Prostate gland (tissue), 2 donors: ENCODE data around the gene KDM4B.

Experiments
- CTCF ChIP-seq, 4 experiments: fragments of 200-600 bp in 2 of 4; fragments of 450-650 bp in 2 of 4; sonication (generic) in 2 of 4; IDR thresholded peaks; 1 replicate in 3 of 4; 2 replicates in 1 of 4; pipeline ENCODE4 v1.5.1; 2016 to 2019; ENCODE audit warnings: antibody characterized with exemption in 4 of 4, mild to moderate bottlenecking in 2 of 4, moderate library complexity in 2 of 4
- POLR2A ChIP-seq: fragments of 450-650 bp; IDR thresholded peaks from one replicate; pipeline ENCODE4 v1.6.1; 2016; ENCODE audit warnings: antibody characterized with exemption, mild to moderate bottlenecking
- POLR2AphosphoS5 ChIP-seq: sonication (generic); formaldehyde crosslinking; IDR thresholded peaks from one replicate; pipeline ENCODE4 v1.6.1; 2017; ENCODE audit warnings: antibody characterized with exemption

- TF ChIP-seq CTCF (IDR thresholded peaks at IDR 0.05) (no peak), POLR2A (no peak), POLR2AphosphoS5 (no peak)
Observed at GRCh38 chr19:4955274-4955673, 13.6 kb upstream of the KDM4B start.
